ENCODE results near the gene PSTPIP2.

- no peak for TF ChIP-seq EZH2 (IDR thresholded peaks at IDR 0.05; ENCODE audit: insufficient read depth, poor library complexity, severe bottlenecking)
- no peak for TF ChIP-seq EZH2phosphoT487 (IDR thresholded peaks at IDR 0.05; ENCODE audit: insufficient read depth, low read depth)
Measured at GRCh38 chr18:45981821-45982220, 90.2 kb downstream of the PSTPIP2 start.
